Esophagus muscularis mucosa (tissue), 4 donors: ENCODE results near the gene SCUBE2. TPM values are rescaled to one million over a fixed set of nuclear protein-coding genes. Genes with fewer than 3 reads are reported as not detected.

Experiments
- DNase-seq: peaks from one replicate; pipeline ENCODE4 v3.0.0-alpha.2; 2017; ENCODE audit errors: extremely low spot score
- H3K27ac ChIP-seq, 4 donors: fragments of 200-600 bp; sonication (generic); replicated peaks in 1 of 4; 1 replicate in 3 of 4; 2 replicates in 1 of 4; pipeline ENCODE4 v1.5.1; 2016 to 2019; ENCODE audit warnings: mild to moderate bottlenecking in 1 of 4
- H3K27me3 ChIP-seq, 4 donors: fragments of 200-600 bp; sonication (generic); one replicate each; pipeline versions ENCODE4 v1.5.1 to v1.6.0; 2016 to 2019
- H3K36me3 ChIP-seq, 4 donors: fragments of 200-600 bp; sonication (generic); one replicate each; pipeline ENCODE4 v1.5.1; 2016 to 2019
- H3K4me1 ChIP-seq, 4 donors: fragments of 200-600 bp; sonication (generic); one replicate each; pipeline ENCODE4 v1.5.1; 2016 to 2019
- H3K4me3 ChIP-seq, 4 donors: fragments of 200-600 bp; sonication (generic); 1 replicate in 2 of 4; 2 replicates in 2 of 4; pipeline ENCODE4 v1.5.1; 2016 to 2019; ENCODE audit warnings: mild to moderate bottlenecking in 4 of 4, moderate library complexity in 1 of 4
- H3K9me3 ChIP-seq, 4 donors: fragments of 200-600 bp; sonication (generic); 1 replicate in 3 of 4; 2 replicates in 1 of 4; pipeline ENCODE4 v1.5.1; 2016 to 2019
- EP300 ChIP-seq: sonication (generic); formaldehyde crosslinking; IDR thresholded peaks from one replicate; pipeline ENCODE4 v1.6.1; 2017; ENCODE audit warnings: antibody characterized with exemption
- POLR2A ChIP-seq: fragments of 450-650 bp; IDR thresholded peaks from one replicate; pipeline ENCODE4 v1.6.1; 2017; ENCODE audit warnings: antibody characterized with exemption, moderate library complexity, mild to moderate bottlenecking, low read depth
- POLR2AphosphoS5 ChIP-seq, 2 donors: sonication (generic); formaldehyde crosslinking; IDR thresholded peaks; one replicate each; pipeline ENCODE4 v1.6.1; 2017; ENCODE audit warnings: antibody characterized with exemption in 2 of 2
- WGBS: methylation state at CpG from one replicate; pipeline ENCODE4 v1.1.5; 2018; 5-methylcytosine and 5-hydroxymethylcytosine counted together
- intact Hi-C: fragments of 100-400 bp; cut with DNase I; formaldehyde crosslinking; loops from one replicate; pipeline ENCODE4 v1.15.1; 2023
- total RNA-seq, 4 donors: library from RNA; depleted of rRNA; stranded (reverse); fragments of >200 nt; gene quantifications; one replicate each; pipeline versions ENCODE4 v1.1.0 to v1.2.1, GENCODE V29; 2016
- TF ChIP-seq, protein P1 (sequence below), 3 experiments: fragments of 200-600 bp in 2 of 3; fragments of 450-650 bp in 1 of 3; sonication (generic) in 2 of 3; IDR thresholded peaks; one replicate each; pipeline ENCODE4 v1.5.1; 2017 to 2019; ENCODE audit warnings: antibody characterized with exemption in 3 of 3, mild to moderate bottlenecking in 2 of 3, moderate library complexity in 1 of 3

Gene SCUBE2
- total RNA-seq, 4 donors from 2014 or later: 1.7 to 11.5 (median 8.2) TPM

DNA sequence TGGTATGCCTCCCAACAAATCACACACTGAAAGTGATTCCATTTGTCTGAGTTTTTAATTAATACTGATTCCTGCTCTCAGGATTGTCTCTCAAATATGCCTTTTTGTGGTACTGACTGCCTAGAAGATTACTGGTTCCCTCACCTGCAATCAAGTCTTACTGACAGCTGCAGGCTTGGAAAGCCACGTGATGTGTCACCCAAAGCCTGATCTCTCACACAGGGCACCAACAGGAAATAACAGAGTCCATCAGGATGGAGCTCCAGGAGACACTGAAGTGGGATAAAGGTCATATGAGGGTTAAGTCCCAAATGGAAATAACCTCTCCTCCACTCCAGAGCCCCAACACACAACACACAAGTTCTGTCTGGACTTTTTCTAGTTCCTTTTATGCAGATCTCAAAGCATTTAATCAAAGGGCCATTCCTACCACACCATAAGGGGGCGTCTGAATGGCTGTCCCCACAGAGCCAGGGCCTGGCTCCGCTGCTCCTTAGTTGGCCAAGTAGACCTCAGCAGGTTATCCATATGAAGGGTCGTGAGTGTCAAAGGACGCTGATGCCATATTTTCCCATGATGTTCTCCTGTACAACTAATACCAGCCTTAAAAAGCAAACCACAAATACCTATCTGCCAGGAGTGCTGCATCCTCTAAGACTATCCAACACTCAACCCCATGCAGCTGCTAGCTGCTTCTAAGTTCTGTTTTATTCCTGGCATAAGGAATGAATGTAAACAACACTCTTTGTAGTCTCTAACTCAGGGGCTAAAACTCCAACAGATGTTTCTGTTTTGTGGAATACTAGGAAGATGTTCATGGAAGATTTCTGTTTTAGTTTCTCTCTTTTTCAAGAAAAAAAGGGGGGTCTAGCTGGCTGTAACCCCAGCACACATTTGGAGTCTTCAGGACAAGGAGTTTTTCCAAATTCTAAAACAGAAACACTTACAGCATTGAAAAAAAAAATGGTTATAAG is 13.0 kb downstream of the SCUBE2 start:
- DNase-seq: no peak
- Histone ChIP-seq H3K27ac (no peak overlapping the region), H3K4me3 (no peak overlapping the region)

DNA sequence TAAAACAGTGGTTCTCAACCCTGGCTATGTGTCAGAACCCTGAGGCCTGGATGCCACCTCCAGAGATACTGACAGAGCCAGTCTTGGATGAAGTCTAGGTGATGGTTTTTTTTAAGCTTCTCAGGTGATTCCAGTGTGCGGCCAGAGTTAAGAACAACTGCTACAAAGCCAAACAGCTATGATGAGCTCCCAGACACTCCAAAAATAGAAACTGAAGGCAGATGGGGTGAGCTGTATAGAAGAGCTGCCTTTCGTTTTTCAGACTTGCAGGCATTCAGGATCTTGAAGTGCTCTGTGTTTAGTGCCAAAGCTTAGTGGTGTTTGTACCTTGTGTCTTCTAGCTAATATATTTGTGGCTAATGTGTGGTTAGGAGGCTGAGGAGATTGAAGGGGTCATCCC is 14.2 kb downstream of the SCUBE2 start:
- H3K4me1 ChIP-seq: peaks cover 0 to 29% (median 20%) of the 10 kb centered on the region in 4 donors
- TF ChIP-seq POLR2A (no peak), POLR2AphosphoS5 (IDR thresholded peaks at IDR 0.05) (no peak), EP300 (no peak)
- TF ChIP-seq, protein P1, sequence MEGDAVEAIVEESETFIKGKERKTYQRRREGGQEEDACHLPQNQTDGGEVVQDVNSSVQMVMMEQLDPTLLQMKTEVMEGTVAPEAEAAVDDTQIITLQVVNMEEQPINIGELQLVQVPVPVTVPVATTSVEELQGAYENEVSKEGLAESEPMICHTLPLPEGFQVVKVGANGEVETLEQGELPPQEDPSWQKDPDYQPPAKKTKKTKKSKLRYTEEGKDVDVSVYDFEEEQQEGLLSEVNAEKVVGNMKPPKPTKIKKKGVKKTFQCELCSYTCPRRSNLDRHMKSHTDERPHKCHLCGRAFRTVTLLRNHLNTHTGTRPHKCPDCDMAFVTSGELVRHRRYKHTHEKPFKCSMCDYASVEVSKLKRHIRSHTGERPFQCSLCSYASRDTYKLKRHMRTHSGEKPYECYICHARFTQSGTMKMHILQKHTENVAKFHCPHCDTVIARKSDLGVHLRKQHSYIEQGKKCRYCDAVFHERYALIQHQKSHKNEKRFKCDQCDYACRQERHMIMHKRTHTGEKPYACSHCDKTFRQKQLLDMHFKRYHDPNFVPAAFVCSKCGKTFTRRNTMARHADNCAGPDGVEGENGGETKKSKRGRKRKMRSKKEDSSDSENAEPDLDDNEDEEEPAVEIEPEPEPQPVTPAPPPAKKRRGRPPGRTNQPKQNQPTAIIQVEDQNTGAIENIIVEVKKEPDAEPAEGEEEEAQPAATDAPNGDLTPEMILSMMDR (IDR thresholded peaks at IDR 0.05): no peak
- no peak overlapping the region for H3K4me3 ChIP-seq
- H3K36me3 ChIP-seq: no peaks in the 10 kb centered on the region
- intact Hi-C loops: no loop called here
- WGBS: 41% methylated on average over 2 of the region's 2 CpGs
- peak overlapping the region in 2 of 4 donors; percentile 54 to 58 for H3K27ac ChIP-seq
- no peak for DNase-seq
- H3K27me3 ChIP-seq: no peaks in the 10 kb centered on the region
- H3K9me3 ChIP-seq: no peaks in the 10 kb centered on the region

More for the DNA sequence above, 13.0 kb downstream of the SCUBE2 start:
- TF ChIP-seq POLR2AphosphoS5 (IDR thresholded peaks at IDR 0.05) (no peak), POLR2A (no peak), EP300 (no peak)
- TF ChIP-seq, protein P1 (IDR thresholded peaks at IDR 0.05): no peak
- H3K9me3 ChIP-seq: no peaks in the 10 kb centered on the region
- no peaks in the 10 kb centered on the region for H3K27me3 ChIP-seq
- intact Hi-C loops: no loop called here
- H3K36me3 ChIP-seq: no peaks in the 10 kb centered on the region
- H3K4me1 ChIP-seq: peaks cover 0 to 29% (median 20%) of the 10 kb centered on the region in 4 donors
- WGBS: 79% methylated on average over 5 of the region's 5 CpGs

DNA sequence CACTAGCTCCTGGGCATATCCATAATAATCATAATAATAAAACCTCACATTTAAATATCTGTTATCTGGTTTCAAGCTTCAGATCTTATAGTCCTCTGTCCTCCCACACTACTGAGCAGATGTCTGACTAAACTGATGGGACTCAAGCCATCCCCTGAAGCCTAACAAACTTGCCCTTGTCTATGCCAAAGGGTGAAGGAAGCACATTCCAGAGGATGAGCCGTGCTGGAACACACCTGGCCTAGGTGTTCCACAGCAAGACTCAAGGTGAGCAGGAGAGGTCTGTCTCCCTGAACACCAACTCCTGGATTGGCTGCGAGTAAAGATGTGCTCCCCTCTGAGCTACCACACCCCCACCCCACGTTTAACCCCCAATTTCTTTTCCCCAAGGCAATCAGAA is 14.7 kb downstream of the SCUBE2 start:
- H3K27ac ChIP-seq: peak overlapping the region in 2 of 4 donors; percentile 54 to 58

DNA sequence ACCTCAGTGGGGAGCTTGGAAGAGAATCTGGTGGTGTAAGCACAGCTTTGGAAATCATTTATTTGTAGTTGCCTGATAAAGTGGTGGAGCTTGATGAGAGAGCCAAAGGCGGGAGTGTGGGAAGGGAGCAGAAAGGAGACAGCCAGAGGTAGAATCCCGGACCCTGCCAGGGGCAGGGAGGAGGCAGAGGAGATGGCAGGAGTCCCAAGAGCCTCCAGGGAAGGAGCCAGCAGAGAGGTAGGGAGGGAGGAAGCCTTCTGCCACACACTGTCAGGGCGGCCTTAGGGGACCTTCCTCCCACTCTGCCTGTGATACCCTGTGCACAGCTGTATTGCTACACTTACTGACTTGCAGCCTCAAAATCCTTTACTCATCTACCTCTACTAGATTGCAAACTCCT is 15.4 kb downstream of the SCUBE2 start:
- TF ChIP-seq, protein P1 (IDR thresholded peaks at IDR 0.05): no peak
- TF ChIP-seq EP300 (no peak), POLR2AphosphoS5 (IDR thresholded peaks at IDR 0.05) (no peak), POLR2A (no peak)
- H3K27ac ChIP-seq: no peak overlapping the region
- no peak overlapping the region for H3K4me3 ChIP-seq
- no peaks in the 10 kb centered on the region for H3K36me3 ChIP-seq
- 64% methylated on average over 3 of the region's 3 CpGs for WGBS
- H3K4me1 ChIP-seq: peaks cover 0 to 29% (median 20%) of the 10 kb centered on the region in 4 donors
- intact Hi-C loops: no loop called here
- H3K9me3 ChIP-seq: no peaks in the 10 kb centered on the region
- DNase-seq: no peak
- H3K27me3 ChIP-seq: no peaks in the 10 kb centered on the region

More for the DNA sequence above, 14.7 kb downstream of the SCUBE2 start:
- DNase-seq: no peak
- Histone ChIP-seq H3K4me3 (no peak overlapping the region), H3K4me1 (peaks cover 0 to 29% (median 20%) of the 10 kb centered on the region in 4 donors), H3K36me3 (no peaks in the 10 kb centered on the region), H3K9me3 (no peaks in the 10 kb centered on the region), H3K27me3 (no peaks in the 10 kb centered on the region)
- WGBS: 61% methylated on average over 3 of the region's 3 CpGs
- TF ChIP-seq POLR2A (no peak), POLR2AphosphoS5 (IDR thresholded peaks at IDR 0.05) (no peak), EP300 (no peak)
- TF ChIP-seq, protein P1 (IDR thresholded peaks at IDR 0.05): no peak
- intact Hi-C loops: no loop called here
